Measurements from ENCODE around the gene NEO1.

- TF ChIP-seq CTCF (IDR thresholded peaks at IDR 0.05) (no peak), ZFX (IDR thresholded peaks at IDR 0.05; ENCODE audit: borderline replicate concordance) (no peak)
These were observed 239.2 kb downstream of the NEO1 start for GRCh38 chr15:73291441-73291840.
